ENCODE data around the gene GTF3C2.
"Not testable (repeated sequence)": the region's sequence is repeated elsewhere in the genome, so short reads cannot be mapped to it uniquely, and the experiment has no call there.

GTF3C2 gene

GRCh38 chr2:27322301-27322765 lies 34.2 kb downstream of the GTF3C2 start:
- H2BK120ac ChIP-seq (ENCODE audit: low read depth, low read length) = no peak overlapping the region
- DNase-seq = peak; percentile 46
- no peak overlapping the region for H3K27ac ChIP-seq (ENCODE audit: low read depth, low read length)

GRCh38 chr2:27320958-27321543 lies 35.5 kb downstream of the GTF3C2 start:
- DNase-seq = peak; percentile 95
- Histone ChIP-seq H3K56ac (ENCODE audit: low read length) (no peak overlapping the region), H3K4me2 (ENCODE audit: low read length) (no peak overlapping the region), H4K5ac (ENCODE audit: low read length) (no peak overlapping the region), H3K23ac (ENCODE audit: low read length) (no peak overlapping the region), H3K18ac (ENCODE audit: low read length) (no peak overlapping the region), H3K4ac (ENCODE audit: low read depth, low read length) (no peak overlapping the region), H2BK15ac (replicated peaks; ENCODE audit: low read depth) (no peak overlapping the region), H3K4me1 (ENCODE audit: control insufficient read depth, low read depth, low read length) (peaks cover 8% of the 10 kb centered on the region), H3K9ac (ENCODE audit: low read length) (no peak overlapping the region), H4K8ac (ENCODE audit: low read depth, low read length) (no peak overlapping the region), H3K27me3 (ENCODE audit: insufficient read depth, low read length, poor library complexity) (no peaks in the 10 kb centered on the region), H3K36me3 (ENCODE audit: control insufficient read depth, insufficient read depth, low read length) (no peaks in the 10 kb centered on the region), H3K4me3 (ENCODE audit: low read length) (no peak overlapping the region), H2BK120ac (ENCODE audit: low read depth, low read length) (no peak overlapping the region), H3K79me2 (ENCODE audit: control insufficient read depth, insufficient read depth, low read length) (no peaks in the 10 kb centered on the region), H3K79me1 (ENCODE audit: low read length) (peaks cover 6% of the 10 kb centered on the region), H3K27ac (ENCODE audit: low read depth, low read length) (no peak overlapping the region), H2AK5ac (ENCODE audit: low read length) (no peak overlapping the region), H2BK5ac (ENCODE audit: low read length) (no peak overlapping the region)
- WGBS (ENCODE audit: extremely low coverage, insufficient coverage, low lambda C conversion rate) = no CpG with 5 or more reads among the region's 8 CpGs

More at GRCh38 chr2:27322301-27322765, 34.2 kb downstream of the GTF3C2 start:
- Histone ChIP-seq H2BK5ac (ENCODE audit: low read length) (no peak overlapping the region), H2BK15ac (replicated peaks; ENCODE audit: low read depth) (no peak overlapping the region), H3K18ac (ENCODE audit: low read length) (no peak overlapping the region), H3K27me3 (ENCODE audit: insufficient read depth, low read length, poor library complexity) (no peaks in the 10 kb centered on the region), H3K4me2 (ENCODE audit: low read length) (peak overlapping the region; percentile 100), H3K4me3 (ENCODE audit: low read length) (peak overlapping the region; percentile 88), H3K9ac (ENCODE audit: low read length) (peak overlapping the region; percentile 99), H3K79me1 (ENCODE audit: low read length) (peaks cover 6% of the 10 kb centered on the region), H3K56ac (ENCODE audit: low read length) (peak overlapping the region; percentile 99), H4K5ac (ENCODE audit: low read length) (peak overlapping the region; percentile 33), H3K79me2 (ENCODE audit: control insufficient read depth, insufficient read depth, low read length) (no peaks in the 10 kb centered on the region), H3K4ac (ENCODE audit: low read depth, low read length) (peak overlapping the region; percentile 28), H3K4me1 (ENCODE audit: control insufficient read depth, low read depth, low read length) (peaks cover 6% of the 10 kb centered on the region), H3K36me3 (ENCODE audit: control insufficient read depth, insufficient read depth, low read length) (peaks cover 6% of the 10 kb centered on the region), H4K8ac (ENCODE audit: low read depth, low read length) (no peak overlapping the region), H2AK5ac (ENCODE audit: low read length) (peak overlapping the region; percentile 88), H3K23ac (ENCODE audit: low read length) (peak overlapping the region; percentile 97)
- WGBS (ENCODE audit: extremely low coverage, insufficient coverage, low lambda C conversion rate) = no CpG with 5 or more reads among the region's 10 CpGs

- H3K4me3 ChIP-seq (ENCODE audit: low read length); H2BK15ac ChIP-seq (replicated peaks; ENCODE audit: low read depth); H3K56ac ChIP-seq (ENCODE audit: low read length); DNase-seq; H3K23ac ChIP-seq (ENCODE audit: low read length); H3K79me1 ChIP-seq (ENCODE audit: low read length); H3K4me1 ChIP-seq (ENCODE audit: control insufficient read depth, low read depth, low read length); H2BK120ac ChIP-seq (ENCODE audit: low read depth, low read length); H4K8ac ChIP-seq (ENCODE audit: low read depth, low read length); H3K4me2 ChIP-seq (ENCODE audit: low read length); H3K18ac ChIP-seq (ENCODE audit: low read length); H2BK5ac ChIP-seq (ENCODE audit: low read length); H3K27ac ChIP-seq (ENCODE audit: low read depth, low read length); H4K5ac ChIP-seq (ENCODE audit: low read length); H2AK5ac ChIP-seq (ENCODE audit: low read length); H3K36me3 ChIP-seq (ENCODE audit: control insufficient read depth, insufficient read depth, low read length); H3K27me3 ChIP-seq (ENCODE audit: insufficient read depth, low read length, poor library complexity); H3K79me2 ChIP-seq (ENCODE audit: control insufficient read depth, insufficient read depth, low read length); H3K4ac ChIP-seq (ENCODE audit: low read depth, low read length); H3K9ac ChIP-seq (ENCODE audit: low read length): not testable (repeated sequence)
- WGBS (ENCODE audit: extremely low coverage, insufficient coverage, low lambda C conversion rate) = no CpG with 5 or more reads among the region's 15 CpGs
These were observed 36.7 kb downstream of the GTF3C2 start for GRCh38 chr2:27319839-27320238.

- Histone ChIP-seq H2BK15ac (replicated peaks; ENCODE audit: low read depth) (no peak overlapping the region), H4K8ac (ENCODE audit: low read depth, low read length) (no peak overlapping the region), H3K36me3 (ENCODE audit: control insufficient read depth, insufficient read depth, low read length) (no peaks in the 10 kb centered on the region), H4K5ac (ENCODE audit: low read length) (no peak overlapping the region), H3K79me1 (ENCODE audit: low read length) (no peaks in the 10 kb centered on the region), H2BK5ac (ENCODE audit: low read length) (no peak overlapping the region), H3K18ac (ENCODE audit: low read length) (no peak overlapping the region), H3K4me1 (ENCODE audit: control insufficient read depth, low read depth, low read length) (peaks cover 7% of the 10 kb centered on the region), H2AK5ac (ENCODE audit: low read length) (no peak overlapping the region), H3K27me3 (ENCODE audit: insufficient read depth, low read length, poor library complexity) (no peaks in the 10 kb centered on the region), H3K4me3 (ENCODE audit: low read length) (no peak overlapping the region), H3K27ac (ENCODE audit: low read depth, low read length) (no peak overlapping the region), H3K4me2 (ENCODE audit: low read length) (no peak overlapping the region), H3K79me2 (ENCODE audit: control insufficient read depth, insufficient read depth, low read length) (no peaks in the 10 kb centered on the region), H3K23ac (ENCODE audit: low read length) (no peak overlapping the region), H3K4ac (ENCODE audit: low read depth, low read length) (no peak overlapping the region), H2BK120ac (ENCODE audit: low read depth, low read length) (no peak overlapping the region), H3K9ac (ENCODE audit: low read length) (no peak overlapping the region), H3K56ac (ENCODE audit: low read length) (no peak overlapping the region)
- WGBS (ENCODE audit: extremely low coverage, insufficient coverage, low lambda C conversion rate) = no CpG with 5 or more reads among the region's 12 CpGs
- no peak for DNase-seq
These were observed 39.7 kb downstream of the GTF3C2 start for GRCh38 chr2:27316655-27317412.

GRCh38 chr2:27315122-27315521 lies 41.4 kb downstream of the GTF3C2 start:
- Histone ChIP-seq H3K4ac (ENCODE audit: low read depth, low read length) (no peak overlapping the region), H2BK5ac (ENCODE audit: low read length) (no peak overlapping the region), H3K18ac (ENCODE audit: low read length) (no peak overlapping the region), H4K5ac (ENCODE audit: low read length) (no peak overlapping the region), H3K9ac (ENCODE audit: low read length) (no peak overlapping the region), H3K27me3 (ENCODE audit: insufficient read depth, low read length, poor library complexity) (no peaks in the 10 kb centered on the region), H3K79me2 (ENCODE audit: control insufficient read depth, insufficient read depth, low read length) (no peaks in the 10 kb centered on the region), H3K56ac (ENCODE audit: low read length) (no peak overlapping the region), H3K4me3 (ENCODE audit: low read length) (no peak overlapping the region), H3K36me3 (ENCODE audit: control insufficient read depth, insufficient read depth, low read length) (no peaks in the 10 kb centered on the region), H3K27ac (ENCODE audit: low read depth, low read length) (no peak overlapping the region), H2BK15ac (replicated peaks; ENCODE audit: low read depth) (no peak overlapping the region), H2BK120ac (ENCODE audit: low read depth, low read length) (no peak overlapping the region), H3K4me2 (ENCODE audit: low read length) (no peak overlapping the region), H2AK5ac (ENCODE audit: low read length) (no peak overlapping the region), H3K79me1 (ENCODE audit: low read length) (no peaks in the 10 kb centered on the region), H3K4me1 (ENCODE audit: control insufficient read depth, low read depth, low read length) (peaks cover 4% of the 10 kb centered on the region), H3K23ac (ENCODE audit: low read length) (no peak overlapping the region), H4K8ac (ENCODE audit: low read depth, low read length) (no peak overlapping the region)
- WGBS (ENCODE audit: extremely low coverage, insufficient coverage, low lambda C conversion rate) = no CpG with 5 or more reads among the region's 8 CpGs
- DNase-seq = no peak
